ENCODE results near the gene RASA1. TPM values are rescaled to one million over a fixed set of nuclear protein-coding genes. Genes with fewer than 3 reads are reported as not detected.

RASA1 gene
- total RNA-seq, 1 donor = 43.8 TPM

- Histone ChIP-seq H3K4me2 (ENCODE audit: insufficient read depth, low read length) (no peak overlapping the region), H3K9me3 (ENCODE audit: low read depth, low read length) (no peaks in the 10 kb centered on the region), H3K27me3 (ENCODE audit: insufficient read depth, low read length) (no peaks in the 10 kb centered on the region), H3K27ac (ENCODE audit: low read depth, low read length) (no peak overlapping the region), H3K4me3 (ENCODE audit: insufficient read depth, low read length) (no peak overlapping the region), H3K36me3 (ENCODE audit: insufficient read depth, low read length) (no peaks in the 10 kb centered on the region), H2AFZ (ENCODE audit: low read length) (no peak overlapping the region), H3K4me1 (ENCODE audit: insufficient read depth, low read length) (peaks cover 5% of the 10 kb centered on the region), H3K79me2 (ENCODE audit: insufficient read depth, low read length) (no peaks in the 10 kb centered on the region), H4K20me1 (ENCODE audit: insufficient read depth, low read length) (no peaks in the 10 kb centered on the region)
- no peak for DNase-seq (ENCODE audit: insufficient read length, low spot score, missing footprints)
- no peak for TF ChIP-seq CTCF (IDR thresholded peaks at IDR 0.05; ENCODE audit: extremely low read depth, low read depth, low read length)
These were observed 21.6 kb upstream of the RASA1 start for GRCh38 chr5:87246061-87246460.

- DNase-seq (ENCODE audit: insufficient read length, low spot score, missing footprints) = no peak
- H3K9me3 ChIP-seq (ENCODE audit: low read depth, low read length) = no peaks in the 10 kb centered on the region
- no peak overlapping the region for H3K4me2 ChIP-seq (ENCODE audit: insufficient read depth, low read length)
- no peaks in the 10 kb centered on the region for H3K4me1 ChIP-seq (ENCODE audit: insufficient read depth, low read length)
- no peak overlapping the region for H2AFZ ChIP-seq (ENCODE audit: low read length)
- no peaks in the 10 kb centered on the region for H4K20me1 ChIP-seq (ENCODE audit: insufficient read depth, low read length)
- no peaks in the 10 kb centered on the region for H3K27me3 ChIP-seq (ENCODE audit: insufficient read depth, low read length)
- H3K27ac ChIP-seq (ENCODE audit: low read depth, low read length) = no peak overlapping the region
- no peaks in the 10 kb centered on the region for H3K36me3 ChIP-seq (ENCODE audit: insufficient read depth, low read length)
- TF ChIP-seq CTCF (IDR thresholded peaks at IDR 0.05; ENCODE audit: extremely low read depth, low read depth, low read length) = no peak
- H3K4me3 ChIP-seq (ENCODE audit: insufficient read depth, low read length) = no peak overlapping the region
- H3K79me2 ChIP-seq (ENCODE audit: insufficient read depth, low read length) = no peaks in the 10 kb centered on the region
These were observed 15.4 kb upstream of the RASA1 start for GRCh38 chr5:87252283-87252605.

- H3K4me1 ChIP-seq (ENCODE audit: insufficient read depth, low read length) = no peaks in the 10 kb centered on the region
- no peak for DNase-seq (ENCODE audit: insufficient read length, low spot score, missing footprints)
- H2AFZ ChIP-seq (ENCODE audit: low read length) = no peak overlapping the region
- H3K27ac ChIP-seq (ENCODE audit: low read depth, low read length) = no peak overlapping the region
- no peaks in the 10 kb centered on the region for H3K27me3 ChIP-seq (ENCODE audit: insufficient read depth, low read length)
- no peak overlapping the region for H3K4me2 ChIP-seq (ENCODE audit: insufficient read depth, low read length)
- no peaks in the 10 kb centered on the region for H4K20me1 ChIP-seq (ENCODE audit: insufficient read depth, low read length)
- TF ChIP-seq CTCF (IDR thresholded peaks at IDR 0.05; ENCODE audit: extremely low read depth, low read depth, low read length) = no peak
- no peak overlapping the region for H3K4me3 ChIP-seq (ENCODE audit: insufficient read depth, low read length)
- no peaks in the 10 kb centered on the region for H3K9me3 ChIP-seq (ENCODE audit: low read depth, low read length)
- no peaks in the 10 kb centered on the region for H3K79me2 ChIP-seq (ENCODE audit: insufficient read depth, low read length)
- no peaks in the 10 kb centered on the region for H3K36me3 ChIP-seq (ENCODE audit: insufficient read depth, low read length)
These were observed 13.6 kb upstream of the RASA1 start for GRCh38 chr5:87254035-87254434.

- H2AFZ ChIP-seq (ENCODE audit: low read length) = no peak overlapping the region
- H3K4me3 ChIP-seq (ENCODE audit: insufficient read depth, low read length) = no peak overlapping the region
- no peaks in the 10 kb centered on the region for H3K79me2 ChIP-seq (ENCODE audit: insufficient read depth, low read length)
- H3K9me3 ChIP-seq (ENCODE audit: low read depth, low read length) = no peaks in the 10 kb centered on the region
- no peaks in the 10 kb centered on the region for H4K20me1 ChIP-seq (ENCODE audit: insufficient read depth, low read length)
- no peaks in the 10 kb centered on the region for H3K27me3 ChIP-seq (ENCODE audit: insufficient read depth, low read length)
- no peak for DNase-seq (ENCODE audit: insufficient read length, low spot score, missing footprints)
- TF ChIP-seq CTCF (IDR thresholded peaks at IDR 0.05; ENCODE audit: extremely low read depth, low read depth, low read length) = no peak
- H3K27ac ChIP-seq (ENCODE audit: low read depth, low read length) = no peak overlapping the region
- no peaks in the 10 kb centered on the region for H3K36me3 ChIP-seq (ENCODE audit: insufficient read depth, low read length)
- H3K4me1 ChIP-seq (ENCODE audit: insufficient read depth, low read length) = no peaks in the 10 kb centered on the region
- no peak overlapping the region for H3K4me2 ChIP-seq (ENCODE audit: insufficient read depth, low read length)
These were observed 9.2 kb upstream of the RASA1 start for GRCh38 chr5:87258507-87258906.
